MM.1S (cell line): ENCODE measurements around the gene BTBD9.

ENCODE experiments used
- EZH2 ChIP-seq: fragments of 300-600 bp; sonication (generic); optimal IDR thresholded peaks from 2 replicates; pipeline ENCODE3; 2017; ENCODE audit warnings: low read depth, mild to moderate bottlenecking, antibody characterized with exemption, low read length, mixed read lengths
- TF ChIP-seq, protein P1 (sequence below): fragments of 300-600 bp; sonication (generic); IDR thresholded peaks from 2 replicates; pipeline ENCODE4 v1.5.1; 2016; ENCODE audit warnings: antibody characterized with exemption, low read length, mixed read lengths

DNA sequence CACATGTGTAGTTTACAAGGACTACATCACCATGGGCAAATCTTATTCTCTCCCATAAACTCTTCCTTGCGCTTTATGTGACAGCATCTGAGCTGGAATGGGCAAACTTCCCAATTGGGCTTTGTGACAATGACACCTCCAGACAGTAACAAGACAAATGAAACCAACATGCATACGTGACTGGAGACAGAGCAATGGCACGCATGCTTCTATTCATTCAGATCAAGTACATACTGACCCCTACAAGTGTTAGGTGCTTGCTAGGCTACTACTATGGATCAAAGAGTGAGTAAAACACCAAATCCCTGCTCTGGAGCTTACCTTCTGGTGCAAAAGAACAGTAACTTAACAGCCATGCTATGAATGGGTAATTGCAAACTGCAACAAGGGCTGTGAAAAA, 394.9 kb downstream of the BTBD9 start:
- TF ChIP-seq, protein P1, sequence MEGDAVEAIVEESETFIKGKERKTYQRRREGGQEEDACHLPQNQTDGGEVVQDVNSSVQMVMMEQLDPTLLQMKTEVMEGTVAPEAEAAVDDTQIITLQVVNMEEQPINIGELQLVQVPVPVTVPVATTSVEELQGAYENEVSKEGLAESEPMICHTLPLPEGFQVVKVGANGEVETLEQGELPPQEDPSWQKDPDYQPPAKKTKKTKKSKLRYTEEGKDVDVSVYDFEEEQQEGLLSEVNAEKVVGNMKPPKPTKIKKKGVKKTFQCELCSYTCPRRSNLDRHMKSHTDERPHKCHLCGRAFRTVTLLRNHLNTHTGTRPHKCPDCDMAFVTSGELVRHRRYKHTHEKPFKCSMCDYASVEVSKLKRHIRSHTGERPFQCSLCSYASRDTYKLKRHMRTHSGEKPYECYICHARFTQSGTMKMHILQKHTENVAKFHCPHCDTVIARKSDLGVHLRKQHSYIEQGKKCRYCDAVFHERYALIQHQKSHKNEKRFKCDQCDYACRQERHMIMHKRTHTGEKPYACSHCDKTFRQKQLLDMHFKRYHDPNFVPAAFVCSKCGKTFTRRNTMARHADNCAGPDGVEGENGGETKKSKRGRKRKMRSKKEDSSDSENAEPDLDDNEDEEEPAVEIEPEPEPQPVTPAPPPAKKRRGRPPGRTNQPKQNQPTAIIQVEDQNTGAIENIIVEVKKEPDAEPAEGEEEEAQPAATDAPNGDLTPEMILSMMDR = no peak
- no peak for TF ChIP-seq EZH2
